Activated CD4-positive, alpha-beta T cell treated with anti-CD3 and anti-CD28 coated beads for 36 hours (primary cell): ENCODE measurements around the gene XYLB. TPM values are rescaled to one million over a fixed set of nuclear protein-coding genes. Genes with fewer than 3 reads are reported as not detected.
"Not testable (repeated sequence)": the region's sequence is repeated elsewhere in the genome, so short reads cannot be mapped to it uniquely, and the experiment has no call there.

Experiments
- ATAC-seq: fragments of 200-7000 bp; cut with Tn5 transposase; one replicate; pipeline ENCODE4 v1.10.0; 2021; ENCODE audit warnings: mild to moderate bottlenecking, moderate library complexity
- CTCF ChIA-PET: fragments of 350-600 bp; sonication (Branson Sonifier 250); formaldehyde crosslinking; loops from one replicate; lab custom pipeline; 2021; ENCODE audit warnings: antibody characterized with exemption; lab: Charles Lee
- POLR2A ChIA-PET: fragments of 350-600 bp; sonication (Branson Sonifier 250); formaldehyde crosslinking; loops from one replicate; lab custom pipeline; 2021; ENCODE audit warnings: antibody characterized with exemption, inconsistent platforms; lab: Charles Lee
- DNase-seq: peaks from one replicate; pipeline ENCODE4 v3.0.0-alpha.2; 2020
- H3K27ac Mint-ChIP-seq: one replicate; pipeline ENCODE4 v1.8.0; 2021; ENCODE audit warnings: mixed read lengths
- H3K27me3 Mint-ChIP-seq: one replicate; pipeline ENCODE4 v1.8.0; 2021; ENCODE audit warnings: mixed read lengths
- H3K36me3 Mint-ChIP-seq: one replicate; pipeline ENCODE4 v1.8.0; 2021; ENCODE audit warnings: low read depth, mixed read lengths
- H3K4me1 Mint-ChIP-seq: one replicate; pipeline ENCODE4 v1.8.0; 2021; ENCODE audit warnings: mixed read lengths
- H3K4me3 Mint-ChIP-seq: one replicate; pipeline ENCODE4 v1.8.0; 2021; ENCODE audit warnings: mild to moderate bottlenecking, moderate library complexity, mixed read lengths
- H3K9me3 Mint-ChIP-seq: one replicate; pipeline ENCODE4 v1.8.0; 2021; ENCODE audit warnings: low read depth, mixed read lengths
- intact Hi-C, 2 experiments: fragments of 100-400 bp; cut with DNase I in 1 of 2; cut with micrococcal nuclease in 1 of 2; formaldehyde crosslinking; loops; one replicate each; pipeline versions ENCODE4 v1.14.2 to v1.15.1; 2022 to 2024; cut with DNase I, micrococcal nuclease
- total RNA-seq, 2 experiments: library from RNA; stranded (reverse); gene quantifications; one replicate each; pipeline ENCODE4 v1.2.3, GENCODE V29; 2021

XYLB gene
- total RNA-seq, 2 experiments from 2014 or later = 5.0 to 5.3 TPM

DNA sequence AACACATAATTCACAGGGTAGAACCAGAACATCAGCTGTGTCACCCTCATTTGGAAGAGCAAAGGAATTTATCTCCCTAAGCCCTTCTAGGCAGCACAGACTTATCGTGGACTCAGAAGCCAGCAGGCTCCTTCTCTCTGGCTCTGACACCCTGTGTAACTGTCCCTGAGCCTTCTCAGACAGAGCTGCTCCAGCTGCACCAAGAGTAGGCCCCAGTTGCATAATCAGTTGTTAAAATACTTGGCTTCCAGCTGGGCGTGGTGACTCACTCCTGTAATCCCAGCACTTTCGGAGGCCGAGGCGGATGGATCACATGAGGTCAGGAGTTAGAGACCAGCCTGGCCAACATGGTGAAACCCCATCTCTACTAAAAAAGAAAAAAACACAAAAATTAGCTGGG, 57.7 kb downstream of the XYLB start:
- no peak for ATAC-seq
- intact Hi-C loops = no loop called here
- no peaks in the 10 kb centered on the region for H3K27me3 Mint-ChIP-seq
- peaks cover 33% of the 10 kb centered on the region for H3K36me3 Mint-ChIP-seq
- H3K4me1 Mint-ChIP-seq = no peaks in the 10 kb centered on the region
- peaks cover 2% of the 10 kb centered on the region for H3K9me3 Mint-ChIP-seq
- H3K4me3 Mint-ChIP-seq = no peak overlapping the region
- CTCF ChIA-PET = interaction anchor here (0.6 to 1.2 kb wide), 3 partner anchors 11 to 515 kb away, joined by 3 read pairs; no protein-coding TSS in a partner anchor
- POLR2A ChIA-PET = no interaction called here
- no peak for DNase-seq
- no peak overlapping the region for H3K27ac Mint-ChIP-seq

DNA sequence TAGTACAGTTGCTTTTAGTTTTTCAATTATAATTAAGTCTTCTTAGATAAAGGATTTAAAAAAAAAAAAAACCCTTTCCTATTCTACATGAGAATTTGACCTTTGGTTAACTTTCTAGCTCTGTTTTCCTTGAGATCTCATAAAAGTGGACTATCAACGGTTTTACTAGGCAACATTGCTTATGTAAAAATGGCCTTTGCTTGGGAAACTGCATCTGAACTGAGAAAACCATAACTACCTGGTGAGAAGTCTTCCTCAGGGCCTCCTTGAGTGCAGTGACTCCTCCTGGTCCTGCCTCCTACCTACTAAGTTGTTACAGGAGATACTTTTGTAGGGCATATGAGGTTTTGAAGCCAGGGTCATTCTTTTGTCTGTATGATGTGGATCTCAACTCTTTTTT, 65.0 kb downstream of the XYLB start:
- intact Hi-C loops = no loop called here
- Mint-ChIP-seq H3K27me3 (no peaks in the 10 kb centered on the region), H3K4me1 (no peaks in the 10 kb centered on the region), H3K36me3 (no peaks in the 10 kb centered on the region), H3K9me3 (no peaks in the 10 kb centered on the region), H3K27ac (no peak overlapping the region), H3K4me3 (no peak overlapping the region)
- CTCF ChIA-PET = interaction anchor here (1.2 to 1.4 kb wide), 2 partner anchors 11 to 69 kb away, joined by 4 to 5 read pairs; no protein-coding TSS in a partner anchor
- DNase-seq (no peak), ATAC-seq (no peak)
- POLR2A ChIA-PET = no interaction called here

- DNase-seq, H3K4me3 Mint-ChIP-seq, ATAC-seq, H3K27me3 Mint-ChIP-seq, intact Hi-C loops, POLR2A ChIA-PET, H3K36me3 Mint-ChIP-seq, H3K27ac Mint-ChIP-seq, CTCF ChIA-PET, H3K9me3 Mint-ChIP-seq: not testable (repeated sequence)
- peaks cover 28% of the 10 kb centered on the region for H3K4me1 Mint-ChIP-seq
Measured at GRCh38 chr3:38420758-38421157, 74.2 kb downstream of the XYLB start.

GRCh38 chr3:38421679-38422336, 75.2 kb downstream of the XYLB start:
- DNase-seq (no peak), ATAC-seq (no peak)
- Mint-ChIP-seq H3K27ac (no peak overlapping the region), H3K4me1 (peaks cover 37% of the 10 kb centered on the region), H3K4me3 (no peak overlapping the region), H3K36me3 (no peaks in the 10 kb centered on the region), H3K9me3 (no peaks in the 10 kb centered on the region), H3K27me3 (no peaks in the 10 kb centered on the region)
- intact Hi-C loops = no loop called here
- ChIA-PET POLR2A (no interaction called here), CTCF (interaction anchor here (0.6 to 0.9 kb wide), 3 partner anchors 46 to 98 kb away, joined by 3 to 4 read pairs (median 3); partner anchors contain the start of gene XYLB)

- H3K9me3 Mint-ChIP-seq, DNase-seq, H3K27ac Mint-ChIP-seq, H3K36me3 Mint-ChIP-seq, intact Hi-C loops, POLR2A ChIA-PET, ATAC-seq, H3K27me3 Mint-ChIP-seq, CTCF ChIA-PET, H3K4me3 Mint-ChIP-seq: not testable (repeated sequence)
- peaks cover 43% of the 10 kb centered on the region for H3K4me1 Mint-ChIP-seq
Measured at GRCh38 chr3:38426798-38427426, 80.3 kb downstream of the XYLB start.

- Mint-ChIP-seq H3K4me1 (peaks cover 17% of the 10 kb centered on the region), H3K9me3 (peaks cover 39% of the 10 kb centered on the region), H3K36me3 (peaks cover 34% of the 10 kb centered on the region)
- CTCF ChIA-PET = interaction anchor here (0.7 kb wide), 1 partner anchor 139 kb away, joined by 3 read pairs; no protein-coding TSS in a partner anchor
- H3K4me3 Mint-ChIP-seq, ATAC-seq, POLR2A ChIA-PET, H3K27ac Mint-ChIP-seq, intact Hi-C loops, H3K27me3 Mint-ChIP-seq, DNase-seq: not testable (repeated sequence)
Measured at GRCh38 chr3:38432871-38433658, 86.5 kb downstream of the XYLB start.

GRCh38 chr3:38433661-38434060, 87.1 kb downstream of the XYLB start:
- DNase-seq, intact Hi-C loops, CTCF ChIA-PET, H3K27me3 Mint-ChIP-seq, POLR2A ChIA-PET, H3K27ac Mint-ChIP-seq, H3K4me3 Mint-ChIP-seq, ATAC-seq: not testable (repeated sequence)
- H3K4me1 Mint-ChIP-seq = peaks cover 11% of the 10 kb centered on the region
- H3K36me3 Mint-ChIP-seq = peaks cover 34% of the 10 kb centered on the region
- peaks cover 40% of the 10 kb centered on the region for H3K9me3 Mint-ChIP-seq

DNA sequence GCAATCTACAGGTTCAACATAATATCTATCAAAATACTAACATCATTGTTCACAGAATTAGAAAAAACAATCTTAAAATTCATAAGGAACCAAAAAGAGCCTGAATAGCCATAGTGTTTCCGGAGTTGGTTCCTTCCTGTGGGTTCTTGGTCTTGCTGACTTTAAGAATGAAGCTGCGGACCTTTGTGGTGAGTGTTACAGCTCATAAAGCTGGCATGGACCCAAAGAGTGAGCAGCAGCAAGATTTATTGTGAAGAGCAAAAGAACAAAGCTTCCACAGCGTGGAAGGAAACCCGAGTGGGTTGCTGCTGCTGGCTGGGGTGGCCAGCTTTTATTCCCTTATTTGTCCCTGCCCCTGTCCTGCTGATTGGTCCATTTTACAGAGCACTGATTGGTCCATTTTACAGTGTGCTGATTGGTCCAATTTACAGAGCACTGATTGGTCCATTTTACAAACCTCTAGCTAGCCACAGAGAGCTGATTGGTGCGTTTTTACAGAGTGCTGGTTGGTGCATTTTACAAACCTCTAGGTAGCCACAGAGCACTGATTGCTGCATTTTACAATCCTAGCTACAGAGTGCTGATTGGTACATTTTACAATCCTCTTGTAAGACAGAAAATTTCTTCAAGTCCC, 92.0 kb downstream of the XYLB start:
- CTCF ChIA-PET = interaction anchor here (0.7 kb wide), 1 partner anchor 554 kb away, joined by 3 read pairs; no protein-coding TSS in a partner anchor
- H3K4me3 Mint-ChIP-seq, ATAC-seq, POLR2A ChIA-PET, H3K27me3 Mint-ChIP-seq, intact Hi-C loops, H3K4me1 Mint-ChIP-seq, H3K27ac Mint-ChIP-seq, DNase-seq: not testable (repeated sequence)
- Mint-ChIP-seq H3K9me3 (peaks cover 31% of the 10 kb centered on the region), H3K36me3 (peaks cover 14% of the 10 kb centered on the region)

DNA sequence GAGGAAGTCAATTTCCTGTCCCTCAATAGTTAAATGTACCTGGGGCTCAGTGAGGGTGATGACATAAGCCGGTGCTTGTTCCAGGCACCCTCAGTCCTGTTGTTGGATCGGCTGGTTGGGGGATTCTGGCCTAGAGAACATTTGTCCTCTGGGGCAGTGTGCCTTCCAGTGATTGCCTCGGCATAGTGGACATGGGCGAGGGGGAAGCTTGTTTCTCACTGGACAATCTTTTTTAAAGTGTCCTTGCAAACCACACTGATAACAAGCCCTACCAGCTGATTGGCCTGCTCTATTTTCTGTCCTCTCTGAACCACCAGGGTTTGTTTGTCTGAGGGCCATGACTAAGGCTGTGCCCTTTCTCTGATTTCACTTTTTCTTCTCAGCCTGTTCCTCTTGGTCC, 96.6 kb downstream of the XYLB start:
- H3K4me1 Mint-ChIP-seq, intact Hi-C loops, ATAC-seq, H3K27me3 Mint-ChIP-seq, H3K36me3 Mint-ChIP-seq, H3K4me3 Mint-ChIP-seq, POLR2A ChIA-PET, CTCF ChIA-PET, H3K27ac Mint-ChIP-seq, DNase-seq: not testable (repeated sequence)
- H3K9me3 Mint-ChIP-seq = peaks cover 11% of the 10 kb centered on the region

DNA sequence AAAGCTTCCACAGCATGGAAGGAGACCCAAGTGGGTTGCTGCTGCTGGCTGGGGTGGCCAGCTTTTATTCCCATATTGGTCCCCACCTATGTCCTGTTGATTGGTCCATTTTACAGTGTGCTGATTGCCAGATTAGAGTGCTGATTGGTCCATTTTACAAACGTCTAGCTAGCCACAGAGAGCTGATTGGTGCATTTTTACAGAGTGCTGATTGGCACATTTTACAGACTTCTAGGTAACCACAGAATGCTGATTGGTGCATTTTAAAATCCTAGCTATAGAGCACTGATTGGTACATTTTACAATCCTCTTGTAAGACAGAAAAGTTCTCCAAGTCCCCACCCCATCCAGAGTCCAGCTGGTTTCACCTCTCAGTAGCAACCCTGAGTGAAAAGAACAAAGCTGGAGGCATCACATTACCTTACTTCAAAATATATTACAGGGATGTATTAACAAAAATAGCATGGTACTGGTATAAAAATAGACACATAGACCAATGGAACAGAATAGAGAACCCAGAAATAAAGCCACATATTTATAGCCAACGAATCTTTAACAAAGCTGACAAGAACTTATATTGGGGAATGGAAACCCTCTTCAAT, 99.6 kb downstream of the XYLB start:
- CTCF ChIA-PET = interaction anchor here (0.6 to 0.7 kb wide), 2 partner anchors 53 to 75 kb away, joined by 3 to 4 read pairs; no protein-coding TSS in a partner anchor
- Mint-ChIP-seq H3K4me3 (no peak overlapping the region), H3K27ac (no peak overlapping the region), H3K4me1 (no peaks in the 10 kb centered on the region), H3K9me3 (peaks cover 3% of the 10 kb centered on the region), H3K36me3 (no peaks in the 10 kb centered on the region), H3K27me3 (peaks cover 2% of the 10 kb centered on the region)
- POLR2A ChIA-PET = interaction anchor here (0.6 kb wide), 1 partner anchor 51 kb away, joined by 4 read pairs; no protein-coding TSS in a partner anchor
- ATAC-seq (no peak), DNase-seq (no peak)
- intact Hi-C loops = no loop called here

DNA sequence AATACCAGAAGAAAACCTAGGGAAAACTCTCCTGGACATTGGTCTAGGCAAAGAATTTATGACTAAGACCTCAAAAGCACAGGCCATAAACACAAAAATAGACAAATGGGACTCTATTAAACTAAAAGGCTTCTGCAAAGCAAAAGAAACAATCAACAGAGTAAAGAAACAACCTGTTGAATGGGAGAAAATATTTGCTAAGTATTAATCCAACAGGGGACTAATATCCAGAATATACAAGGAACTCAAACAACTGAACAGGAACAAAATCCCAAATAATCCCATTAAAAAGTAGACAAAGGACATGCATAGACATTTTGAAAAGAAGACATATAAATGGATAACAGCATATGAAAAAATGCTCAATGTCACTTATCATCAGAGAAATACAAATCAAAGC, 100.2 kb downstream of the XYLB start:
- Mint-ChIP-seq H3K9me3 (peaks cover 3% of the 10 kb centered on the region), H3K27me3 (peaks cover 2% of the 10 kb centered on the region), H3K4me3 (no peak overlapping the region), H3K4me1 (no peaks in the 10 kb centered on the region), H3K27ac (no peak overlapping the region), H3K36me3 (no peaks in the 10 kb centered on the region)
- DNase-seq = no peak
- ChIA-PET POLR2A (no interaction called here), CTCF (no interaction called here)
- no peak for ATAC-seq
- intact Hi-C loops = no loop called here
